Urothelium cell line (cell line): ENCODE measurements around the gene CD164.
"Not testable (repeated sequence)": the region's sequence is repeated elsewhere in the genome, so short reads cannot be mapped to it uniquely, and the experiment has no call there.

Source experiments
- DNase-seq: peaks from one replicate; pipeline ENCODE4 v3.0.0; 2011; ENCODE audit warnings: low spot score, mixed read lengths
- FAIRE-seq: peaks from 2 replicates; lab custom pipeline; 2011; peaks lifted over from hg19 to GRCh38; lab: Jason Lieb, UNC

Gene CD164

DNA sequence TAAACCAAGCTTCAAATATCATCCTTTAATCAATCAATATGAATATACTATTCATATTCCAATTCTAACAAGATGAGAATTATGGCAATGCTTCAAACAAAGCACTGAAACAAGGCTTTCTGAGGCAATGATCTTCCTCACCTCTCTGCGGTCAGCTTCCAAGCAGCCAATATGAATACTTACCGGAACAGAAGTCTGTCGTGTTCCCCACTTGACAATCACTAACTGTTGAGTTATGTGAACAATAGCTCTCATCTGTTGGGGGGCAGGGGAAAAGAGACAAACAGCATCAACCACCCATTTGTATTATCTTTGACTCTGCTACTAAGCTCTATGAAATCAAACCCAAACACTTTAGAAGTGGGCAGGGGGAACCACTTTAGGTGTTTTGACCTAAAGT lies 4.5 kb downstream of the CD164 start:
- FAIRE-seq (no peak), DNase-seq (no peak)

DNA sequence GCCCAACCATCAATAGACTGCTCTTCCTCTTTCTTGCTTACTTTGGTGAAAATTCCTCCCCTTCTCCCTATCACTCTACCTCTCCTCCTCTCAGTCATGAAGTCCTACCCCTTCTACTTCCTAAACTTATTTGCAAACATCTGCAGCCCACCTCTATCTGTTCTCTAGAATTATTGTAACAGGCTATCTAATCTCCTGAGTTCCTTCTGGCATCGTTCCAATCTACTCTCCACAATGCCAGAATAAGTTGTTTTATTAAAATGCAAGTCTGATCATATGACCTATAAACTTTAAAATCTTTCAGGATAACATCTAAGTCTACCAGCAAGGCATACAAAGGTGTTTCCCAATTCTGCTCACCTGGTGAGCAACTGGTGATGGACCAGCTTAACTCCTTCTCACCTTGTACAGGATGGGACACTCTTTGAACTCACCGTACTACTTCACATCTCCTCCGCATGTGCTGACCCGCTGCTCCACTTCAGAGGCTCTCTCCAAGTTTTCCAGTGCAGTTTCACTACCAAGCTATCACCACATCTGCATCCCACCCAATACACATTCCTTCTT lies 7.9 kb downstream of the CD164 start:
- DNase-seq (no peak), FAIRE-seq (no peak)

DNA sequence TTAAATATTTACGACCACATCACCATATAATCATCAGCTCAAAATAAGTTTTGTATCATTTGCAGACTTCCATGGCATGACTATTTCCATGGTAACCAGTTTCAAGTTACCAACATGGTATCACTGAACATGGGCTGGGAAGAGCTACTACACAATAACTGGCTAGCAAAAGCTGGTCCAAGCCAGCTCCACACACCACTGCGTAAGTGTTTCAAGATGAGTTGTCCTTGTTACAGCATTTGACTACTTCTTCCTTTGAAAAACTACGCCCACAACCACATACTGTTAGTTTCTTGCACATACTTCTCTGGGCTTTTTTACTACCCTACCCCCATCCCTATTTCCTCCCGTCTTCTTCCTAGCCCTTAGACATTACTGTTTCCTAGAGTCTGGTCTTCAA lies 8.5 kb downstream of the CD164 start:
- DNase-seq (no peak), FAIRE-seq (no peak)

DNA sequence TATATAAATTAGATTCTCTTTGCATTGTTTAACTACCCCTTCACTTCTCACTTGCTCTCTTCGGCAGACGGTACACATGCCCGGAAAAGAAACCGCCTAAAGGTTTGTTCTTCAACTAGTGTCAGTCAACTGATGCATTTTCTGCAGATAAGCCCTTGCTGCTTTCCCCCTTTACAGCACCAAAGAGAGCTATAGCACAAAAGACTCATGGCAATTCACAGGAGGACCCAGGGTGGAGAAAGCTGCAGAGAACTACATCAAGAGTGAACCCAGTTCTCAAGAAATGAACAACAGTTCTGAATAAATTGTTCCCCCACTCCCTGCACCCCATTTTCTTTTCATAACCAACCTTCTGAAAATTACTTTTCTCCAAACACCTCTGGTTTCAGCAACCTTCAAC lies 8.9 kb downstream of the CD164 start:
- FAIRE-seq = no peak
- no peak for DNase-seq

DNA sequence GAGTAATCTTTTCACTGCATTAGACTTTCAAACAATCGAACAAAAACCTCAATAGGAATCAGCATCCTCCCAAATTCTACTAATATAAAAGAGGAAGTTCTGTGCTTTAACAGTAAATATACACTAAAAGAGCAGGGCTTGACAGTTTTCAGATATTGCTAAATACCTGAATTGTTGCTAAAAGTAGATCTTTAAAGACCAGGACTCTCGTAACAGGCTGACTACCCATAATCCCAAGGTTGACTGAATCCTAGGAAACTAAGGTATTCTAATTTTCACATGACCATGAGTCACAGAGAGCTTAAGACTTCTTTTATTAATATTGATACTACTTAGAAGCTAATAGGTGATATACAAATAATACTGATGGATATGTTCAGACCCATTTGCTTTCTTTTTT lies 10.1 kb downstream of the CD164 start:
- DNase-seq = no peak
- FAIRE-seq = no peak

DNA sequence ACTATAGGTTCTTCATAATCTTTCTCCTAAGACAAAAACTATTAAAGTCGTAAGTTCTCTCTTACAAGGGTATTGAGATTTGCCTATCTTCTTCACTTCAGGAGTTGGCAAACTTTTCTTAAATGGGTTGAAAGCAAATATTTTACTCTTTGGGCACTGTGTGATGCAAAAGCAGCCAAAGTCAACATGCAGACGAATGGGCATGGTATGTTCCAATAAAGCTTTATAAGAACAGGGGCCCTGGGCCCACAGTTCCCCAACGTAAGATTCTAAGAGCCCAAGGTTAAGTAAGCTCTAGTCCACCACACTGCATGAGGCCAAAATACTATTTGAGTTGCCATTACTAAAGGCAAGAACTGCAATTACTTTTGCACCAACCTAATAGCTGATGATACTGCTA lies 11.5 kb downstream of the CD164 start:
- FAIRE-seq (no peak), DNase-seq (no peak)

DNA sequence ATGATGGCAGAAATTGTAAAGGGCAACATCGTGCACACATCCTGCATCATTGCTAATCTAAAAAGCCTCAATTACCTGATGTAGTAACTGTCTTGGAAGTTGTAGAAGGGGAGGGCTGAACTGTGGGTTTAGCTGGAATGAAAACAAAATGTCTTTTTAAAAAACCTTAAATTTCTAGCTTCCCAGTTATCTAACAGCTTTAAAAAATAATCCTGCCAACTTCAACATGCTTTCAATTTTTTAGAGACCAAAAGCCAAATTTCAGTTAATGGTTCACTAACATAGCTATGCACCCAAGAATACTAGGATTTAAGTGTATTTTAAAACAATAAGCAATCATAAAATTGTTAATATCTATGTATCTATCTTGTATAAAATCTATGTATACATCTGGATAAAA lies 11.9 kb downstream of the CD164 start:
- FAIRE-seq = no peak
- no peak for DNase-seq

DNA sequence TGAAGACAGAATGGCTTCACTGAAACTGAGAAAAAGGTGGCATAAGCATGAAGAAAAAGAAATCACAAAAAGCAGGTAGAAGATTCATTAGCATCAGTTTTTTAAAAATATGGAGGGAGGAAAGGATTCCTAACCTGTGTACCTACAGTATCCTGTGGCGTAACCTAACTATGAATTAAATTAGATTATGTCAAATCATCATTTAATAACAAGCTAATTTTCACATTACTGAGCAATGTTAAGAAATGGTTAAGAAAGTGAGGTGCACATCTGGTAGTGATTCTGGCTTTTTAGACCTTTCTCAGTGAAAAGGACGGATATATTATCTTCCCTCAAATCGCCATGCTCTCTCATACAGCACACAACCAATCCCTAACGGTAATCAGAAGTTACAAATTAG lies 12.5 kb downstream of the CD164 start:
- no peak for FAIRE-seq
- no peak for DNase-seq

DNA sequence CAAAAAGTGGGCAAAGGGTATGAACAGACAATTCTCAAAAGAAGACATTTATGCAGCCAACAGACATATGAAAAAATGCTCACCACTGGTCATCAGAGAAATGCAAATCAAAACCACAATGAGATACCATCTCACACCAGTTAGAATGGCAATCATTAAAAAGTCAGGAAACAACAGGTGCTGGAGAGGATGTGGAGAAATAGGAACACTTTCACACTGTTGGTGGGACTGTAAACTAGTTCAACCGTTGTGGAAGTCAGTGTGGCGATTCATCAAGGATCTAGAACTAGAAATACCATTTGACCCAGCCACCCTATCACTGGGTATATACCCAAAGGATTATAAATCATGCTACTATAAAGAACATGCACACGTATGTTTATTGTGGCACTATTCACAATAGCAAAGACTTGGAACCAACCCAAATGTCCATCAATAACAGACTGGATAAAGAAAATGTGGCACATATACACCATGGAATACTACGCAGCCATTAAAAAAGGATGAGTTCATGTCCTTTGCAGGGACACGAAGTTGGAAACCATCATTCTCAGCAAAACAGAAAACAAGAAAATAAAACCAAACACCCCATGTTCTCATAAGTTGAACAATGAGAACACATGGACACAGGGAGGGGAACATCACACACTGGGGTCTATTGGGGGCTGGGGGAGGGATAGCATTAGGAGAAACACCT lies 17.7 kb downstream of the CD164 start:
- not testable (repeated sequence) for DNase-seq, FAIRE-seq

DNA sequence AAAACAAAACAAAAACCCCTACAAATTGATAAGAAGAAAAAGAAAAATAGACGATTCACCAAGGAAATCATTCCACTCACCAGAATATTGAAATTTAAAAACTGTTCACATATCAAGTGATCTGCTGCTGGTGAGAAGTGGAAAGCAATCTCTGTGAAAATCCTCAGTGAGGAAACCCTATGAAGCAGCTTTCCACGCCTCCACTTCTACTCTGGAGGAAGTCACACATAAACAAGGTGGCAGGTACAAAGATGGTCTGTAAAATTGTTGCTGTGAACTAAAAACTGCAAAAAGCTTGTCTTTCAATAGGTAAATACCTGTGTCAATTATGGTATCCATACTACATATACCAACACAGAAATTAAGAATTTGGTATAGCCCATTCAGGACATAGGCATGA lies 18.5 kb downstream of the CD164 start:
- no peak for FAIRE-seq
- no peak for DNase-seq

DNA sequence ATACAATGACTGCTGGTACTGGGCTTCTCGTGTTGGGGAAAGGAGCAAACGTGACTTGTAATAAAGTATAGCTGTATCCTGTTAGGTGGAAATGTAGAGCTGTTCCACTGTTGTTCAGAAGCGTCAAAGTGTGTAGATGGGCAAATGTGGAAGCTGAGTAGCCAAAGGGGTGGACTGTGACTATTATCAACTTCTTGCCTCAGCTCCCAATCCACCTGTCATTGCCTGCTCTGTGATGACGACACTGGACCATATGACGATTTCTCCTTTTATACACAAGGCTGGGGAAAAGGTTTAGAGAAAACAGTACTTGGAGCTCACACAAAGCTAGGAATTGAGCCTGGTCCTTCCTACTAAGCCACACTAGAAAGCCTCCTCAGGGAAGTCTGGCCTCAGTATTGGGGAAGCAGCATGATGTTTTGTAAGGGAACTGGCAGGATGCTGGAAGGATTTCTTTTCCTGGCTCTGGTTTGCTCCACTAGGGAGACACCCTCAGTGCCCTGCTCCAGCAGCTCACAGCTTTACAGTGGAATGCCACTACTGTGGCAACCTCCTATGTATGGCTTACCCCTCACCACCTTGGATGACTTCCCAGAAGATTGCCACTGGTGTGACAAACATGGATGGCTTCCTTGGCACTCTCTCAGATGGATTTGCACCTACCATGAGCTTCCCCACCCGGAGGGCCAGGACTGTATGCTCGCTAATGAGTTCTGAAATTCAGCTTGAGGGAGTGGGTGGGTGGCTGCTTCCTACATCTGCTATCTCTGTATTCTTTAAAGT lies 20.0 kb downstream of the CD164 start:
- no peak for FAIRE-seq
- no peak for DNase-seq

DNA sequence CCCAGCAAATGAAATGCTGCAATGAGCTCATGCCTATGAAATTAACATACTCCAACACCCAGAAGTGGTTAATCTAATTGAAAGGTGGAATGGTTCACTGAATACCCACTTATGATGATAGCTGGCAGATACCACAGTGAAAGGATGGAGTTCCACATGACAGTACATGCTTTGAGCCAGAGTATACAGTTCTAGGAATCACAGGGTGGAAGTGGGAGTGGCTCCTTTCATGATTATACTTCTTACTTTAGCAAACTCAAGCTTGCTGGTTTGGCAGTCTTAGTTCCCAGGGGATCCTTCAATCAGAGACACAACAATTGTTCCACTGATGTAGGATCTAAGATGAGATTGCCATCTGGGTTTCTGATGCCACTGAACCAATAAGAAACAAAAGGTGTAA lies 21.5 kb downstream of the CD164 start:
- DNase-seq (no peak), FAIRE-seq (no peak)

DNA sequence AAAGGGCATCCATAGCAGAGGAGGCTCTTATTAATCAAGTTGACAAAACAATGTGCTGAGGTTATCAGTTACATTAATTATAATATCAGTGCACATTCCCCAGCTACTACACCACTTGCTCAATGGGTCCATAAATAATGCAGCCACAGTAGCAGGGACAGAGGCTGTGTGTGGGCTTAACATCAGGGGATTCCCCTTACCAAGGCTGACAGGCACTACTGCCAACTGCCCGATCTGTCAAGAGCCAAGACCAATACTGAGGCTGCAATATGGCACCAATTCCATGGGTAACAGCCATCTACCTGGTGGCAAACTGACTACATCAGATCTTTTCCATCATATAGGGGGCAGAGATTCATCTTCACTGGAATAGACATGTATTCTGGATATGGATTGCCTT lies 22.0 kb downstream of the CD164 start:
- no peak for FAIRE-seq
- no peak for DNase-seq

DNA sequence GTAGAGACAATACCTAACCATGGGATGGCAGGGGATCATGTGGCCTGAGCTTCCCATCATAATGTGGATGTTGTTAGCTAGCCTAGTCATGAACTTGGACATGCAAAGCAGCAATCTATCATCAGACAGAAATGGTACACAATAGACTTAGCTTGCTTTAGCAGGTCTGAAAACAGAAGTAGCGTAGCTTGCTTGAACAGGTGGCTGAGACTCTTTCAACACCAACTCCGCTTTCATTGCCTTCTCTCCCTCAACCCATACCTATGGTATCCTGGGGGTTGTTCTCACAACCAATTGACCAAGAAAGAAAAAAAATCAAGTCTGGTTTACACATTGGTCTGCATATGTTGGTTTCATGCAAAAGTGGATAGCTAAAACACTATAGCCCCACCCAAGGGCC lies 23.0 kb downstream of the CD164 start:
- no peak for FAIRE-seq

DNA sequence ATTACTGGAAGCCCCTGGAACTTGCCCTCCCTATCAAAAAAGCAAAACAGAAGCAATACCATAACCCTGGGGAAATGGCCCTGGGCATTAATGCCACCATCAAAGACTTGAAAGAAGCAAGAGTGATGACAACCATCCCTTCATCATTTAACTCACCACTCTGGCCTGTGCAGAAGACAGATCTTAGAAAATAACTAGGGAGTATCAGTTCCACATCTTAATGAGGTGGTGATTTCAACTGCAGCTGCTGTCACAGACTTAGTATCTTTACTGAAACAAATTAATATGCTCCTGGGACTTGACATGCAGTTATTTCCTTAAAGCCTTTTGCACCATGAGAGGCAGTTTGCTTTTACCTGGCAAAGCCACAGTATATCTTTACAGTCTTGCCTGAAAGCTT lies 24.1 kb downstream of the CD164 start:
- FAIRE-seq (no peak), DNase-seq (no peak)

More for the DNA sequence above, 23.0 kb downstream of the CD164 start:
- DNase-seq = no peak

DNA sequence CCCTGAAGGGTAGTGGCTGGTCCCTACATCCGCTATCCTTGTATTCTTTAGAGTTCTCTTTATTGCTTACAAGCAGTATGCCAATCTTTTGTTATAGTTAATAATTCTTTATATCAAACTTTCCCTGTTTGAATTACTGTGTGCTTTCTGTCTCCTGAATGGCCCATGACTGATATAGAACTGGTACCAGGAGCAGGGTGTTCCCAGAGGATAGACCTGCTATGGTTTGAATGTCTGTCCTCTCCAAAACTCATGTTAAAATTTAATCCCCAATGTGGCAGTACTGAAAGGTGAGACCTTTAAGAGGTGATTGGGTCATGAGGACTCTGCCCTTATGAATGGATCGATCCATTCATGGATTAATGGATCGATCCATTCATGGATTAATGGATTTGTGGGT lies 26.0 kb downstream of the CD164 start:
- DNase-seq (no peak), FAIRE-seq (no peak)

DNA sequence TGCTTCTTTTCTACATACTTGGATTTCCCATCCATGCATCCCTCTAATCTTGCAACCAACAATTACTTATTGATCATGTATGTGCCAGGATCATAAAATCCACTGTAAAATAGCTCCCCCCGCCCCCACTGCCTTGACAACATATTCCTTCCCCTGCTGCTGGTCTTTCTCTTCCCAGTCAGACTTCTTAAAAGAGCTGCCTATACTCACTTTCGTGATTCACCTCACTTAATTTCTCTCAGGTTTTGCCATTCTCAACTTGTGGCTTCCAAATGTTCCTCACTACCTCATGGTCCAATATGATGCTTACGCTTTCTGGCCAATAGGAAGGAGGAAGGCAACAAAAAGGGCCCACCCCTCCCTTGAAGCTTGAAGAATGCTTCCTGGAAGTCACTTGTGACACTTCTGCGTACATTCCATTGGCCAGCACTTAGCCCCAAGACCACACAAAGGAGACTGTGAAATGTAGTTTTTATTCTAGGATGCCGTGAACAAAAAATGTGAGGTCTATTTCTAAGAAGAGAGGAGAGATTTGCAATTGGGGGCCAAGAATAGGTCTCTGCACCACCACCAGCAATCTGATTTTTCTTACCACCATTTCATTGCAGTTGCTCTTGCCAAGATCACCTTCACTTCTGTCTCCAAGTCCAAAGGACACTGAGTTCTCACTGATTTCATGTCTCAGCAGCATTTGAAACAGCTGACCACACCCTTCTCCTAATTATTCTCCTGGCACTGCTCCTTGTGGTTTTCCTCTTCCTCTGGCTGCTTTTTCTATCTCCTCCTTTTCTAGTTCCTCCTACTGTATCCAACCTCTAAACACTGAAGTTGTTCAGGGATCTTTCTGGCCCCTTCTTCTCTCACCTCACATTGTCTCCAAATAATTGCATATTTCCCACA lies 30.8 kb downstream of the CD164 start:
- FAIRE-seq (no peak), DNase-seq (no peak)

DNA sequence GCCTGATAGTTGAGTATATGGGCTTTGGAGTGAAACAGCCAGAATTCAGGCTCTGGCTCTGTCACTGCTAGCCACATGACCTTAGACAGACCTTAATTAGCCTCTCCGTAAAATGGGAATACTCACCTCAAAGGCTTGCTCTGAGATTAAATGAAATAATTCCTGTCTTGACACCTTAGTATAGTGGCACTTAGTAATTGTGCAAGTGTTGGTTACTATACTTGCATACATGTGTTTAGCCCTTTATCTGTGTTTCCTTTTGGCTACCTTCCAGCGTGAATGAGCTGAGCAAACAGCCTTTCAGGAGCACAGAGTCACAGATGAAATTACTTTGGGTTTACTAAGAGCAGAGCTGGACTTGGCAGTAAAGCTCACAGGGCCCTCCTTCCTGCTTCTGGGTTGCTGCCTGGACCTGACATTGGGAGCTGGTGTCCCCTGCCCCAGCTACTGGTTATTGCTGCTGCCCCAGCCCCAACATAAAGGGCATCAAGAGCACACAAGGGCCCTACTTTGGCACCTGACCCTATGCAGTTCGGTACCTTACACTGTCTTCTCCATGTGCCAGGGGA lies 32.8 kb downstream of the CD164 start:
- FAIRE-seq (no peak), DNase-seq (no peak)

DNA sequence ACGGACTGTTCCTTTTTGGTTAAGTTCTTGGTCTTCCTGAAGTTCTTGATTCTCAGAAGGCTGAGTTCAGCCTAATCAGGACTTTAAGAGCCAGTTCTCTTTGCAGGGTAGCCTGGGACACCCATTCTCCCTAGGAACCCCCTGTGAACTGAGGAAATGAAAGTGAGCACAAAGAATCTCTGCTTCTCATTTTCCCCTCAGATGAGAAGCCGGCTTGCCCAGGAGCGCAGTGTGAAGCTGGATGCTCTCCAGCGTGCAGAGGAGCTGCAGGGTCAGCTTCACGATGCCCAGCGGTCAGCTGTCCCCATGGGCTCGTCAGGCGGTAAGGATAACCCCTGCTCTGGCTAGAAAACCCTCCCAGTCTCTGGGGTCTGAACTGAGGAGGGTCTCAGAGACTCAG lies 34.0 kb downstream of the CD164 start:
- DNase-seq (no peak), FAIRE-seq (no peak)

DNA sequence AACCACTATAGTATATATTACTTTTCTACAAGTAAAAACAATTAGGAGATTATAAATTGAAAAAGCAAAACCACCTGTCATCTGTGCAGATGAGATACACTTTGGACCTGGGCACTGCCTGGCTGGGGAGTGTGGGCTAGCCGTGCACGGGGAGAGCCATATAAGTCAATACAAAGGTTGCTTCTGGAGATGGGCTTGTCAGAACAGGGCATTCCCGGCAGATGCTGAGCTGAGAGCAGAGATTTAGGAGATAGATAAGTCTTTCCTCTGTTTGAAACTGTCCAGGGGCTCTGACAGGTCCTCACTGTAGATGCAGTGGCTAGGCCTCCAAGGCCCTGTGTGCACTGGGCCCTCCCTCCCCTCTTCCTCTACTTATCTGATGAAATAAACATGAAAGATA lies 34.5 kb downstream of the CD164 start:
- DNase-seq (no peak), FAIRE-seq (no peak)

DNA sequence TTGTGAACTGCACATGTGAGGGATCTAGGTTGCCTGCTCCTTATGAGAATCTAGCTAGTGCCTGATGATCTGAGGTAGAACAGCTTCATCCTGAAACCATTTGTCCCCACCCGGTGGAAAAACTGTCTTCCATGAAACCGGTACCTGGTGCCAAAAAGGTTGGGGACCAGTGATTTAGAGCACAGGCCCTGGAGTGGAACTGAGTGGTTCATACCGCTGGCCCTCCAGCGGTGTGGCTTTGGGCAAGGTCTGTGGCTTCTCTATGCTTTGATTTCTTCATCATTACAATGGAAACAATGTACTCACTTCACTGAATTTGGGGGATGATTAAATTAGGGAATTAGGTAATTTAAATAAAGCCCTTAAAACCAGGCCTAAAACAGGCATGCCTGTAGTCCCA lies 36.3 kb downstream of the CD164 start:
- DNase-seq (no peak), FAIRE-seq (no peak)
